KMS-11 (cell line): Measurements from ENCODE around the gene KAT2A.

Source experiments
- H2AFZ ChIP-seq: fragments of 200-600 bp; sonication (generic); 2 replicates; pipeline ENCODE4 v1.6.1; 2016; ENCODE audit warnings: antibody characterized with exemption, mixed run types, low read depth
- H3K27ac ChIP-seq: fragments of 200-600 bp; sonication (generic); 2 replicates; pipeline ENCODE4 v1.6.1; 2016; ENCODE audit warnings: mild to moderate bottlenecking, mixed run types
- H3K27me3 ChIP-seq: fragments of 200-600 bp; sonication (generic); 2 replicates; pipeline ENCODE4 v1.6.1; 2017; ENCODE audit warnings: mild to moderate bottlenecking, low read depth, mixed run types, moderate library complexity; ENCODE audit not compliant: insufficient read depth
- H3K36me3 ChIP-seq: fragments of 200-600 bp; sonication (generic); 2 replicates; pipeline ENCODE4 v1.6.1; 2017; ENCODE audit warnings: mild to moderate bottlenecking, mixed run types; ENCODE audit not compliant: insufficient read depth
- H3K4me1 ChIP-seq: fragments of 200-600 bp; sonication (generic); 2 replicates; pipeline ENCODE4 v1.6.1; 2016; ENCODE audit warnings: mild to moderate bottlenecking, low read depth, mixed run types; ENCODE audit not compliant: poor library complexity, severe bottlenecking
- H3K4me2 ChIP-seq: fragments of 200-600 bp; sonication (generic); 2 replicates; pipeline ENCODE4 v1.7.0; 2016; ENCODE audit warnings: mild to moderate bottlenecking, mixed run types
- H3K4me3 ChIP-seq: fragments of 200-600 bp; sonication (generic); IDR thresholded peaks from 2 replicates; pipeline ENCODE4 v1.6.1; 2017; ENCODE audit warnings: low read depth, low read length, mixed read lengths; ENCODE audit not compliant: insufficient read depth
- H3K79me2 ChIP-seq: fragments of 200-600 bp; sonication (generic); 2 replicates; pipeline ENCODE4 v1.6.1; 2016; ENCODE audit warnings: low read depth, mixed run types; ENCODE audit not compliant: insufficient read depth
- H3K9ac ChIP-seq: fragments of 200-600 bp; sonication (generic); 2 replicates; pipeline ENCODE4 v1.6.1; 2016; ENCODE audit warnings: mild to moderate bottlenecking, mixed run types
- H4K20me1 ChIP-seq: fragments of 200-600 bp; sonication (generic); 2 replicates; pipeline ENCODE4 v1.6.1; 2016; ENCODE audit warnings: mild to moderate bottlenecking, mixed run types; ENCODE audit not compliant: insufficient read depth
- CTCF ChIP-seq: fragments of 200-600 bp; sonication (generic); conservative IDR thresholded peaks from 2 replicates; pipeline ENCODE4 v1.6.1; 2017; ENCODE audit warnings: low read depth, mild to moderate bottlenecking, antibody characterized with exemption, low read length, moderate library complexity, mixed read lengths

KAT2A gene

GRCh38 chr17:42122371-42123303, 1.5 kb upstream of the KAT2A start, which contains the start of gene HSPB9:
HSPB9 (plus strand) TSS chr17:42122804; CDS start chr17:42122851, 47 bp downstream.
- H2AFZ ChIP-seq = peak within 1 kb of the TSS; percentile 67; the same call in 1 of the 2 replicates
- no peak within 1 kb of the TSS for H3K4me3 ChIP-seq
- H3K27ac ChIP-seq = no peak within 1 kb of the TSS

GRCh38 chr17:42120161-42120769, 902 bp downstream of the KAT2A start:
- peak overlapping the region; percentile 67 for H2AFZ ChIP-seq
- peaks cover 37% of the 10 kb centered on the region for H3K4me1 ChIP-seq
- H3K9ac ChIP-seq = peak overlapping the region; percentile 95; the same call in 1 of the 2 replicates
- peak overlapping the region; percentile 90 for H3K4me2 ChIP-seq
- no peaks in the 10 kb centered on the region for H4K20me1 ChIP-seq
- no peak overlapping the region for H3K4me3 ChIP-seq
- no peaks in the 10 kb centered on the region for H3K27me3 ChIP-seq
- no peaks in the 10 kb centered on the region for H3K36me3 ChIP-seq
- H3K27ac ChIP-seq = no peak overlapping the region; the same call in 1 of the 2 replicates
- no peak for TF ChIP-seq CTCF
- no peaks in the 10 kb centered on the region for H3K79me2 ChIP-seq

More at GRCh38 chr17:42122371-42123303, 1.5 kb upstream of the KAT2A start, which contains the start of gene HSPB9:
- H3K4me1 ChIP-seq = peaks cover 33% of the 10 kb centered on the region
- H3K9ac ChIP-seq = no peak within 1 kb of the TSS
- no peaks in the 10 kb centered on the region for H4K20me1 ChIP-seq
- no peaks in the 10 kb centered on the region for H3K36me3 ChIP-seq
- H3K4me2 ChIP-seq = peak within 1 kb of the TSS; percentile 90; the same call in 1 of the 2 replicates
- no peaks in the 10 kb centered on the region for H3K27me3 ChIP-seq
- TF ChIP-seq CTCF = no peak
- H3K79me2 ChIP-seq = no peaks in the 10 kb centered on the region

DNA sequence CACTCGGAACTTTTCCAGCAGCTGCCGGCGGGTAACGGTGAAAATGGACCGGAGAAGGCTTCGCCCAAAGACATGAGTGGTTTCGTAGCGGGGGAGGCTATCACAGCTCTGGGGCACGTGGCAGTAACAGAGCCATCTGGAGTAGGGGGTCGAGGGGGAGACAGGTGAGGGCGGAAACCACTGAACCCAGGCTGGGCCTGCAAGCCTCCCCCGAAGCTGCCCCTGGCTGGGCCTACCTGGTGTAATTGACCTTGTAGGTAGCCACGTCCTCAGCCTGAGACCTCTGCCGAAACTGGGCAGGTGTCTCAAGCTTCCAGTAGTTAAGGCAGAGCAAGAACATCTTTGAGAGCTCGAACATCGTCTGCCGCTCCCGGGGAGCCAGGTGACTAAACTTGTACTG, 1.9 kb downstream of the KAT2A start:
- no peak overlapping the region for H3K27ac ChIP-seq
- peak overlapping the region; percentile 8; the same call in 1 of the 2 replicates for H3K4me2 ChIP-seq
- no peak for TF ChIP-seq CTCF
- no peak overlapping the region for H2AFZ ChIP-seq
- H3K9ac ChIP-seq = no peak overlapping the region
- H3K4me3 ChIP-seq = no peak overlapping the region
- H3K36me3 ChIP-seq = no peaks in the 10 kb centered on the region
- H3K79me2 ChIP-seq = no peaks in the 10 kb centered on the region
- H3K4me1 ChIP-seq = peaks cover 37% of the 10 kb centered on the region
- no peaks in the 10 kb centered on the region for H3K27me3 ChIP-seq
- H4K20me1 ChIP-seq = no peaks in the 10 kb centered on the region

GRCh38 chr17:42118545-42118944, 2.6 kb downstream of the KAT2A start:
- no peak overlapping the region for H3K4me3 ChIP-seq

More at GRCh38 chr17:42118545-42118944, 2.6 kb downstream of the KAT2A start:
- H2AFZ ChIP-seq = no peak overlapping the region
- H3K4me2 ChIP-seq = no peak overlapping the region
- H3K27ac ChIP-seq = no peak overlapping the region
- H4K20me1 ChIP-seq = no peaks in the 10 kb centered on the region
- TF ChIP-seq CTCF = peak; percentile 82
- no peaks in the 10 kb centered on the region for H3K36me3 ChIP-seq
- no peak overlapping the region for H3K9ac ChIP-seq
- peaks cover 40% of the 10 kb centered on the region for H3K4me1 ChIP-seq
- no peaks in the 10 kb centered on the region for H3K27me3 ChIP-seq
- H3K79me2 ChIP-seq = no peaks in the 10 kb centered on the region
